GM20431 (cell line): ENCODE measurements around the gene WFIKKN1.

Source experiments
- in situ Hi-C: fragments of 300-500 bp; cut with MseI, MboI; formaldehyde crosslinking; loops from one replicate; pipeline ENCODE4 v1.15.0; 2020; ENCODE audit warnings: low sequenced_read_pairs; ENCODE audit not compliant: unreplicated experiment

Gene WFIKKN1

GRCh38 chr16:634051-634670 is 3.4 kb downstream of the WFIKKN1 start:
- in situ Hi-C loops, result no loop called here

DNA sequence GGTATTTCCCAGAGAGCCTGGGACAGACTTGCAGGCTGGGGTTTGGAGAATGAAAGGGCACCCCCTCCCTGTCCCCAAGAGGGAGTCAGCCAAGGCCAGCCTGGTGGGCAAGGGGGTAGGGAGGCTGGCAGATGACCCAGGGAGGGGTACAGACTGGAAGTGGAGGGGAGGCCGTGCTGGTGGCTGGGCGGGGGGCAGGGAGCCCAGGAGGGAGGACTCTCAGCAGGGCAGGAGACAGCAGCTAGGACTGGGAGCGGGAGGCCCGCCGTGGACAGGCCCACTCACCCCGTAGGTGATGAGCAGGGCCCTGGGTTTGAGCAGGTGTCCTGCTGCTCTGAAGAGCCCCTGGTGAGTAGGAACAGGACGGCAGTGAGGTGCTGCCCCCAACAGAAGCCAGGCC is 4.2 kb downstream of the WFIKKN1 start:
- in situ Hi-C loops, result no loop called here

DNA sequence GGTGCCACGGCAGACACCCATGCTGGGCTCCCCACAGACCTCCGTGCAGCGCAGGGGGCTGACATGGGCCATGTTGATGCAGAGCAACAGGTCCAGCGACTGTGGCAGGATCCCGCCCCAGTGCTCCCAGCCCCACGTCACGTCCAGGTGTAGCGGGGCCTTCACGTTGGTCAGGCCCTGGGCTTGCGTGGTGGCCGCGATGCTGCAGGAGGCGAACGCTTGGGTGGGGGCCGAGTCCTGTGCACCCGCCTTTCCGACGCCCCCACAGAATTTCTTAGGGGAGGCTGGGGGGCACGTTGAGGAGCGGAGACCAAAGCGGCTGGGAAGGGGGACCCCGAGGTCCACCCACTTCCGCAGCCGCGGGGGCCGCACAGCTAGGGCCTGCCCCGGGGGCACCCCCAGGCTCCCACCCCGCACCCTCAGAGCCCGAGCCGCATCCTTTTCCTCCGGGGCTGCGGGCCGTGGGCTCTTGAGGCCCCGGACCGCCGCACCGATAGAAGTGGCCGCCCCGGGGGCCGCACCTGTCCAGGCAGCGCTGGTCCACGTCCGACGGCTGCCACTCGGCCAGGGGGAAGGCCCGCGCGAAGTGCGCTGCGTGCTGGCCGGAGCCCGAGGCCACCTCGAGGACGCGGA is 4.9 kb downstream of the WFIKKN1 start:
- in situ Hi-C loops, result no loop called here

DNA sequence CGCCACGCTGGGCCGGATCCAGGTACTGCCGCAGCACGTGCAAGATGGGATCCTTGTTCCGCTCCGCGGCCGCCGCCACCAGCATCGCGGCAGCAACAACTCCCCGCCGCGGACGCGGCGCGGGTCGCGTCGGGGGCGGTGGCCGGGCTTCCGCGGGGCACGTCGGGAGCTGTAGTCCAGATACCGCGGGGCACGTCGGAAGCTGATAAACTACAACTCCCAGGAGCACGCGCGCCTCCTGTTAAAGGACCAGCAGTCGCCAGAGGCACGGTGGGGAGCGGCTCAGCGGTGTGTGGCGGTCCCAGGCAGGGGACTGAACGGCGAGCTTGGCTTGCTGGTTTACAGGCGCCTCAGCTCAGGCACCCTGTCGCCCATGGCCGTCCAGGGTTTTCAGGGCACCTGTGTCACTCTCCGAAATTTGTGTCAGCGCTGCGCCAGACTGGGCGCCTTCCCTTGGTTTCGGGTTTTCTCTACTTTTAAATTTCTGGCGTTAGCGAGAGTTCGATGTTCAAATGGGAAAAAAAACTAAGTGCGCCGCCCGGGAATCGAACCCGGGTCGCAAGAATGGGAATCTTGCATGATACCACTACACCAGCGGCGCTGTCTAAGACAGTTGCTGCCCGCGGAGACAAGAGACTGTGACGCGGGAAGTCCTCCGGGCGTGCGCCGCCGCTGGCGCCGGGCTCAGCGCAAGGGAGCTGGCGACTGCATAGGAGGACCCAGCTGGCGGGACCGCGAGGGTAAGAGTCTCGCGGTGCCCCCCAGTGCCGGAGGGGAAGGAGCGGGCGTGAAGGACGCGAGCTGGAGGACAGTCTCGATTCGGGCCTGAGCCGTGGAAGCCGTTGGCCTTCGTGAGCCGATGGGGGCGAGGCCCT is 5.7 kb downstream of the WFIKKN1 start, which contains the start of gene METTL26:
TSS of gene METTL26 (minus strand) at position 100 of the 875 bp plus-strand sequence. CDS start at position 85, 15 bp downstream.
- in situ Hi-C loops, result no loop called here

DNA sequence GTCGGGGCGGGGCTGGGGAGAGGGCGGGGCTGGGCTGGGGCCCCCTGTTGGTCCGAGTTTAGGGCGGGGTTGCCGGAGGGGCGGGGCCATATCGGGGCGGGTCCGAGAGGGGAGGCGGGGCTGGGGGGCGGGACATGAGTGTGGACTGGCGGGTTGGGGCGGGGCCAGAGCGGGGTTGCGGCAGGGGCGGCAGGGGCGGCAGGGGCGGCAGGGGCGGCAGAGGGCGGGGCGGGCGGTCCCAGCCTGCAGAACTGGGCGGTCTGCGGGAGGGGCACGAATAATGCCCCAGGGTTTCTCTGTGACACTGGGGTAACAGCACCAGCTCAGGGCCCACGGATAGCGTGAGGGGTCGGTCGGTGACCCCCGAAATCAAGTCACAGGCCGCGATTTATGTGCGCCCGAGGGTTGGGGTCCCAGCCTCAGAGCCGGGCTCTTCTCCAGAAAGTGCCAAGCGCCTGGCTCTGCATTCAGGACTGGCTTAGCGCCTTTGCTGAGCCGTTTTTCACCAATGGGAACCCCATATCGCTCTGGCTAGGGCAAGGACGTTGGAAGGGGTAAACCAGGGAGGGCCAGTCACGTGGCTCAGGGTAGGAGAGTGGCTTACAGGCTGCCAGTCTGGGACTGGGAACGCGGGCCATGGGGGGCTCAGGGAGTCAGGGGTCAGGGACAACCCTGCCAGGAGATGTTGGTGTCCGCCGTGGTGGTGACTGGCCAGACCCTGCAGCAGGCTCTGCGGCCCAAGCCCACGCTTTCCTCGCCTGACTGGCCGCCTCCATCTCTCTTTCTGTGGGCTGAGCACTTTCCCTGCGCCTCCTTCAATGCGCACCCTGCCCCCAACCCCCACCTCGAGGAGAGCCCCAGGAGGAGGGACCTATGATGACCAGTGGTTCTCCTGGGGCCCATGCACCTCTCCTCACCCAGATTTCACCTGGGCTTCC is 6.6 kb downstream of the WFIKKN1 start:
- in situ Hi-C loops, result no loop called here

GRCh38 chr16:638034-638543 is 7.3 kb downstream of the WFIKKN1 start:
- in situ Hi-C loops, result no loop called here

DNA sequence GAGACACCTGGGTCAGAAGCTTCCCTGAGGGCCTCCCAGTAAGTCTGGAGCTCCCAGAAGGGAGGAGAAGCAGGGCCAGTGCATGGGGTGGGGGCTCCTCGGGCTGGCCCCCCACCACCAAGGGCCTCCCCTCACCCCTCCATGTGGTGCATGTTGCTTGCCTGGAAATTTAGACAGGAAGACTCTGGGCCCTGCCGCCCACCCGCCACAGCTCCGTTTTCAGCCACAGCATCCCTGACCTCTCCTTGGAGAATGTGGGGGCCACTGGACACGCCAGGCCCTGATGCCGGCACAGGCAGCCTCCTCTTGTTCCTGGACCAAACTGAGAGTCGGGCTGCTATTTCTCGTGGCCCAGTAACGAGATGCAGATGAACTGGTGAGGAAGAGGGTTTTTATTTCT is 8.1 kb downstream of the WFIKKN1 start:
- in situ Hi-C loops, result no loop called here

DNA sequence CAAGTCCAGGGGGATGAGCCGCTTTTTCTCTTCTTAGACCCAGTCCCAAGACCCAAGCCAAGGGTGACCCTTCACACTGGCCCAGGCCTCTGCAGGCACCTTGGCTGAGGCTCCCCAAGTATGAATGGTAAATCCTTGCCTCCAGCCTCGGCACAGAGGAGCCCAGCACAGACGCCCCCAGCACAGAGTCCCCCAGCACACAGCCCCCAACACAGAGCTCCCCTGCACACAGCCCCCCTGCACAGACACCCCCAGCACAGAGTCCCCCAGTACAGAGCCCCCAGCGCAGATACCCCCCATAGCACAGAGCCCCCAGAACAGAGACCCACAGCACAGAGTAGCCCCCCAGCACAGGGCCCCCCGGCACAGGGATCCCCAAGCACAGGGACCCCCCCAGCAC is 9.8 kb downstream of the WFIKKN1 start:
- in situ Hi-C loops, result no loop called here

GRCh38 chr16:641326-642188 is 10.8 kb downstream of the WFIKKN1 start, which contains the start of gene MCRIP2:
Gene MCRIP2, plus strand, starts transcription at chr16:641828. Its CDS starts 164 bp downstream, at chr16:641992.
- in situ Hi-C loops, result no loop called here

GRCh38 chr16:642189-643049 is 11.6 kb downstream of the WFIKKN1 start:
- in situ Hi-C loops, result no loop called here

- in situ Hi-C loops, result no loop called here
Observed at GRCh38 chr16:643050-643368, 12.2 kb downstream of the WFIKKN1 start.

- in situ Hi-C loops, result no loop called here
Observed at GRCh38 chr16:644556-644955, 13.8 kb downstream of the WFIKKN1 start.

- in situ Hi-C loops, result no loop called here
Observed at GRCh38 chr16:645852-646678, 15.3 kb downstream of the WFIKKN1 start.

DNA sequence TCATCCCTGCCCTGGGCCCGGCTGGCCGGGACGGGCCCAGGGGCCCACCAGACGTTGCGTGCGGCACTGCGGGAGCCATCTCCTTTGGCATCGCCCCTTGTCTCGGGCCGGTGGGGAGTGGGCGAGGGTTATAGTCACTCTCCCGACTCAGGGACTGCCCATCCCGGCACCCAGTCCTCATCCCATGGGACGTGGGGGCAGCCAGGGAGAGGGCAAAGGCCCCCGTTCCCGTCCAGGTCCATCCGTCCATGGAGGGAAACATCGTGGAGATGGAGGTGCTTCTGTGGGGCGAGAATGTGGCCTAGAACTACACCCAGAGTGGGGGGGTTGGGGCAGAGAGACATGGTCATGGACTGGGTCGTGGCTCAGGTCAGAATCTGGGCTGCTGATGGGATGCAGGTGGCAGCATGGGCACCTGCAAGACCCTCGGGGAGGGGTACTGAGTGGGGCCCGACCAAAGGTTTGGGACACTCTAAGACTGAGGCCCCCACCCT is 15.9 kb downstream of the WFIKKN1 start:
- in situ Hi-C loops, result no loop called here

DNA sequence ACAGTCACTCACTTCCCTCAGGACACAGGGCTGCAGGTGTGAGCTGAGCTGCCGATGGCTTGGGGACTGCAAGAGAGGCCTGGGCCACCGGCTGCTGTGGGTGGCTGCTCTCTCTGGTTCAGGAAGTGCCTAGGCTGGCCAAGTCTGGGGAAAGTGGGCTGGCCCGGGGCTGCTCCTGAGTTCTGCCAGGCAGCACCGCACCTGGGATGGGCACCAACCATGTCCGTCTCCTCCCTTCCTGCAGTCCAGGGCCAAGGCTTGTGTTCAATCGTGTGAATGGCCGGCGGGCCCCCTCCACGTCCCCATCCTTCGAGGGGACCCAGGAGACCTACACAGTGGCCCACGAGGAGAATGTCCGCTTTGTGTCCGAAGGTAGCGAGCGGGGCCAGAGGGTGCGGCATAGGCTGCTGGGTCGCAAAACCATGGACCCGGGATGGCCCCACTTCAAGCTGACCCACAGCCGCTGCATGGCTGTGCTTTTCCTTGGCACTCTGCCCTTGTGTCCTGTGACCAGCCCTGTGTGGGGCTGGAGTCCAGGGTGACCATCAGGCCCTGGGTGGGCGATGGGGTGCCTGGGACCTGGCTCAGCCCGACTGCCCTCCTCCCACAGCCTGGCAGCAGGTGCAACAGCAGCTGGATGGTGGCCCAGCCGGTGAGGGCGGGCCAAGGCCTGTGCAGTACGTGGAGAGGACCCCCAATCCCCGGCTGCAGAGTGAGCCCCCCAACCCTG is 16.6 kb downstream of the WFIKKN1 start:
- in situ Hi-C loops, result no loop called here

DNA sequence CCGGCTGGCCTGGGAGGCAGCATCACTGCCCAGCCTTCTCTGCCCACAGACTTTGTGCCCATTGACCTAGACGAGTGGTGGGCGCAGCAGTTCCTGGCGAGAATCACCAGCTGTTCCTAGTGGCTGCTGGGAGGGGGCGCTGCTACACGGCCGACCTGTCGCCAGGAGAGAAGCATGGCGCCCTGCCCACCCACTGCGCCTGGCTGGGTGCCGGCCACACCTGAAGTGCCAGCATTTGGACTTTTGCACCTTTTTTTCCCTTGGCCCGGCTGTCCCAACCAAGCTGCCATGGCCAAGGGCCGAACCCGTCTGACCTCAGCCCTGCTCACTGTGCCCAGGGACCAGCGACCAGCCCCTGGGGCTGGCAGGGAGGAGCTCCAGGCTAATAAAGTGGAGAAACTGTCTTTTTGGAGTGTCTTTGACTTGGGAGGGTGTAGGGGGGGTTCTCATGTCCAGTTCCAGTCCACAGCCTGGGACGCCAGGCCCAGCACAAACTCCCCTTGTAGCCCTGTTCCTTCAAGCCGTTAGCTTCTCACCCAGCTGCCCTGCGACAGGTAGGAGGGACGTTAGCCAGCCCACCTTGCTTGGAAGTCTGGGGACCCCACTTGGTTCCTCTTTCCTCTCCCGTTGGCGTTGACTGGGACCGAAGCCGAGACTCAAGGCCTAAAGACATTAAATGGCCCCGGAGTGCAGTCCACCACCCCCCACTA is 17.4 kb downstream of the WFIKKN1 start:
- in situ Hi-C loops, result no loop called here
